Osteoblast (primary cell): Measurements from ENCODE around the gene ELF2. TPM values are rescaled to one million over a fixed set of nuclear protein-coding genes. Genes with fewer than 3 reads are reported as not detected.

ENCODE experiments used
- DNase-seq: peaks from one replicate; pipeline ENCODE4 v3.0.0; 2011; ENCODE audit warnings: low spot score, mixed read lengths; ENCODE audit not compliant: insufficient read length; ENCODE audit errors: missing footprints
- H2AFZ ChIP-seq: 2 replicates; pipeline ENCODE4 v1.6.0; 2011; ENCODE audit warnings: mild to moderate bottlenecking, low read length
- H3K27ac ChIP-seq: 2 replicates; pipeline ENCODE4 v1.5.1; 2011; ENCODE audit warnings: mild to moderate bottlenecking, low read depth, low read length, moderate library complexity
- H3K27me3 ChIP-seq: 2 replicates; pipeline ENCODE4 v1.6.0; 2012; ENCODE audit warnings: mild to moderate bottlenecking, control low read depth, inconsistent platforms, low read length, moderate library complexity; ENCODE audit not compliant: insufficient read depth
- H3K36me3 ChIP-seq: 2 replicates; pipeline ENCODE4 v1.5.1; 2011; ENCODE audit warnings: mild to moderate bottlenecking, low read length, control low read depth, moderate library complexity; ENCODE audit not compliant: insufficient read depth
- H3K4me1 ChIP-seq: 2 replicates; pipeline ENCODE4 v1.5.1; 2011; ENCODE audit warnings: mild to moderate bottlenecking, low read length, control low read depth, moderate library complexity; ENCODE audit not compliant: insufficient read depth
- H3K4me2 ChIP-seq: 2 replicates; pipeline ENCODE4 v1.6.0; 2011; ENCODE audit warnings: mild to moderate bottlenecking, low read length; ENCODE audit not compliant: insufficient read depth
- H3K4me3 ChIP-seq: fragments of 200-600 bp; sonication (generic); 3 replicates; pipeline ENCODE4 v1.5.1; 2012; ENCODE audit warnings: mild to moderate bottlenecking, low read length, inconsistent platforms; ENCODE audit not compliant: insufficient read depth
- H3K79me2 ChIP-seq: 2 replicates; pipeline ENCODE4 v1.6.0; 2012; ENCODE audit warnings: mild to moderate bottlenecking, low read length, control low read depth, inconsistent platforms; ENCODE audit not compliant: insufficient read depth
- H3K9me3 ChIP-seq: 2 replicates; pipeline ENCODE4 v1.5.1; 2011; ENCODE audit warnings: low read depth, low read length, control low read depth
- H4K20me1 ChIP-seq: 2 replicates; pipeline ENCODE4 v1.6.0; 2012; ENCODE audit warnings: mild to moderate bottlenecking, low read length, control low read depth; ENCODE audit not compliant: insufficient read depth
- CTCF ChIP-seq: IDR thresholded peaks from 2 replicates; pipeline ENCODE4 v1.5.1; 2011; ENCODE audit warnings: mild to moderate bottlenecking, low read depth, low read length, moderate library complexity; ENCODE audit errors: extremely low read depth
- total RNA-seq: library from RNA; depleted of rRNA; stranded (reverse); fragments of >200 nt; gene quantifications from 2 replicates; pipeline ENCODE4 v1.2.3, GENCODE V29; 2012

Gene ELF2
- total RNA-seq, 1 donor = 52.1 TPM

DNA sequence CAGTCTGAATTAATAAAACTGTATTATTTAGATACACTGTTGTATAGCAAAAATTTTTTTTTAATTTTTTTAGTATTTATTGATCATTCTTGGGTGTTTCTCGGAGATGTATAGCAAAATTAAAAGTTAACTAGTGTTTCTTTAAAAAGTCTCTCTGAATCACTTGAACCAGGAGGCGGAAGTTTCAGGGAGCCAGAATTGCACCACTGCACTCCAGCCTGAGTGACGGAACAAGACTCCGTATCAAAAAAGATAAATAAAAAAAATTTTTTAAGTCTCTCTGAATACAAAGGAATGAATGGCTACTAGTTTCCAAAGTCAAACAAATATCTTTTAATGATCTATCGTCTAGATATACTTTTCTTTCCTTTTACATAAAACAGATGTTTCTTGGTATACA lies 64.4 kb downstream of the ELF2 start:
- TF ChIP-seq CTCF = no peak
- no peak for DNase-seq
- no peak overlapping the region for H3K4me2 ChIP-seq

DNA sequence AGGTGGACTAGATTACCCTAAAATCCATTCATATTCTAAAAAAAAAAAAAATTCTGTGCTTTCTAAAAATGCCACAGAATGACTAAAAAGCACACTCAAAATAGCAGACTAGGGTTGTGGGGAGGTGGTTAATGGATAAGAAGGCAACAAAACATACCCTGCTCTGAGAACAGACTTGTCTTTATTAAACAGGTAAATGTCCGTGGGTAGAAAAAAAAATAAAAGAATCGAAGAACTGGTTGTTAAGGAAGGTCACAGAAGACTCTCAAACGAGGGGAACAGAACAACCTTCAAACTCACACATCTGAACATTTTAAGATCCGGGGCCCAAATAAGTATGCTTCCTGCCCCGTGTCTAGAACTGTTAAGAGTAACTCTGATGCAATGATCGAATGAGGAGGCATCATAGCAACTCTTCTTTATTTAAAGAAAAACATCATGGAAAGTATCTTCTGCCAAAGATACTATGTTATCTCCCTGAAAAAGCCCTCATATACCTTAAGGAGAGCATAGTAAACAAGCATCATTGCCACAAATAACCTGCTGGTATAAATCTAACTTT lies 68.4 kb downstream of the ELF2 start:
- Histone ChIP-seq H3K9me3 (no peaks in the 10 kb centered on the region), H3K79me2 (no peaks in the 10 kb centered on the region), H3K4me1 (no peaks in the 10 kb centered on the region), H2AFZ (peak overlapping the region; percentile 8), H3K4me3 (no peak overlapping the region), H3K27ac (no peak overlapping the region), H4K20me1 (no peaks in the 10 kb centered on the region), H3K36me3 (no peaks in the 10 kb centered on the region), H3K4me2 (no peak overlapping the region), H3K27me3 (no peaks in the 10 kb centered on the region)
- no peak for TF ChIP-seq CTCF
- peak; percentile 56 for DNase-seq

More for the DNA sequence above, 64.4 kb downstream of the ELF2 start:
- no peak overlapping the region for H2AFZ ChIP-seq
- H3K4me1 ChIP-seq = no peaks in the 10 kb centered on the region
- H3K27me3 ChIP-seq = no peaks in the 10 kb centered on the region
- no peaks in the 10 kb centered on the region for H3K36me3 ChIP-seq
- no peak overlapping the region for H3K27ac ChIP-seq
- H4K20me1 ChIP-seq = no peaks in the 10 kb centered on the region
- no peak overlapping the region for H3K4me3 ChIP-seq
- H3K79me2 ChIP-seq = no peaks in the 10 kb centered on the region
- no peaks in the 10 kb centered on the region for H3K9me3 ChIP-seq

DNA sequence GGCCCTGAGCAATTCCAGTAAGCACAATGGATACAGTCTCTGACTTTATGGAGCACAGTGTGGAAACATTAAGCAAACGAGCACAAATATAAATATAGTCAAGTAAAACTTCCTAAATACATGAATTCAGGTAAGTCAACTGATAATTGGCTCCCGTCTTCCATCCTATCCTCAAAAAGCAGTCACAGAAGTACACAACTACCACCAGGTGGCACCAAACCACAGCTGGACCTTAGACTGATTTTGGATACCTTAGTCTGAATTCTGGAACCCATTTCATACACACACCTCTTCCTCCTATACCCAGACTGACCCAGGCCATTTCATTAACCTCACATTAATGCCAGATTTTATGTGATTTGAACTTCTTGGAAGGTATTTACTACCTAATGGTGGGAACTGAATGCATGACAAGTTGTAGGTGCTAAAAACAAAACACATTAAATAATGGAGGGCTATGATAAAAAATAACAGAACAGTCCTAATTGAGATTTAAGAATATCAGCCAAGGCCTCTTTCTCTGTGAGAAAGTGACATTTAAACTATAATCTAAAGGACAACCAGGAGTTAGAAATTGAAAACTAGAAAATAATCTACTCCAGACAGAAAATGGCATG lies 77.5 kb downstream of the ELF2 start:
- DNase-seq = peak; percentile 65
- H2AFZ ChIP-seq = no peak overlapping the region
- H3K9me3 ChIP-seq = no peaks in the 10 kb centered on the region
- TF ChIP-seq CTCF = peak; percentile 92
- H3K36me3 ChIP-seq = no peaks in the 10 kb centered on the region
- no peak overlapping the region for H3K27ac ChIP-seq
- no peaks in the 10 kb centered on the region for H3K4me1 ChIP-seq
- no peaks in the 10 kb centered on the region for H4K20me1 ChIP-seq
- no peaks in the 10 kb centered on the region for H3K79me2 ChIP-seq
- no peak overlapping the region for H3K4me2 ChIP-seq
- H3K4me3 ChIP-seq = no peak overlapping the region
- no peaks in the 10 kb centered on the region for H3K27me3 ChIP-seq

DNA sequence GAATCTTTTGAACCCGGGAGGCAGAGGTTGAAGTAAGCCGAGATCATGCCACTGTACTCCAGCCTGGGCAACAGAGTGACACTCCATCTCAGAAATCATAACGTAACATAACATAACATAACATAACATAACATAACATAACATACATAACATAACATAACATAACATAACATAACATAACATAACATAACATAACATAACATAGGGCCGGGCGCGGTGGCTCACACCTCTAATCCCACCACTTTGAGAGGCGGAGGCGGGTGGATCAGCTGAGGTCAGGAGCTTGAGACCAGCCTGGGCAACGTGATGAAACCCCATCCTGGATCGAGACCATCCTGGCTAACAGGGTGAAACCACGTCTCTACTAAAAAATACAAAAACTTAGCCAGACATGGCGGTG lies 84.7 kb downstream of the ELF2 start:
- Histone ChIP-seq H3K27ac (no peak overlapping the region), H4K20me1 (no peaks in the 10 kb centered on the region), H2AFZ (no peak overlapping the region), H3K79me2 (no peaks in the 10 kb centered on the region), H3K4me2 (no peak overlapping the region), H3K36me3 (no peaks in the 10 kb centered on the region), H3K9me3 (no peaks in the 10 kb centered on the region), H3K4me3 (no peak overlapping the region), H3K4me1 (no peaks in the 10 kb centered on the region), H3K27me3 (no peaks in the 10 kb centered on the region)
- no peak for TF ChIP-seq CTCF
- DNase-seq = no peak
